ENCODE data around the gene ZBTB12. TPM values are rescaled to one million over a fixed set of nuclear protein-coding genes. Genes with fewer than 3 reads are reported as not detected.

The ZBTB12 gene
- total and polyA plus RNA-seq, 2 of the 13 experiments (the other 11 are each of a cell fraction or from before 2014, with no cell fraction given): 4.8 to 6.0 TPM

GRCh38 chr6:31865205-31866118 is 36.4 kb downstream of the ZBTB12 start (continued):
- TF ChIP-seq GMEB1 (CRISPR knock-in tag; IDR thresholded peaks at IDR 0.05; ENCODE audit: borderline replicate concordance): peak; percentile 61; the same call in 1 of the 2 replicates
- TF ChIP-seq ZNF850 (CRISPR knock-in tag; conservative IDR thresholded peaks at IDR 0.05): no peak
- no peak for TF ChIP-seq U2AF1 (optimal IDR thresholded peaks at IDR 0.05; ENCODE audit: low read depth, low read length)
- TF ChIP-seq THYN1 (CRISPR knock-in tag; IDR thresholded peaks at IDR 0.05; ENCODE audit: borderline replicate concordance, low read depth): no peak
- TF ChIP-seq ERF (CRISPR knock-in tag; IDR thresholded peaks at IDR 0.05): peak; percentile 74
- peak; percentile 77; the same call in 1 of the 2 replicates for TF ChIP-seq ATF2 (CRISPR knock-in tag; IDR thresholded peaks at IDR 0.05)
- TF ChIP-seq ZNF276 (CRISPR knock-in tag; IDR thresholded peaks at IDR 0.05; ENCODE audit: low read depth): no peak
- no peak for TF ChIP-seq SNAI1 (CRISPR knock-in tag; IDR thresholded peaks at IDR 0.05; ENCODE audit: borderline replicate concordance)
- peak; percentile 64; the same call in 1 of the 2 replicates for TF ChIP-seq ZNF383 (CRISPR knock-in tag; IDR thresholded peaks at IDR 0.05; ENCODE audit: borderline replicate concordance)
- no peak; the same call in 1 of the 2 replicates for TF ChIP-seq IRX3 (CRISPR knock-in tag; IDR thresholded peaks at IDR 0.05; ENCODE audit: borderline replicate concordance, low read depth)
- no peak for TF ChIP-seq MYNN (CRISPR knock-in tag; IDR thresholded peaks at IDR 0.05; ENCODE audit: low read depth)
- TF ChIP-seq ZBTB26 (CRISPR knock-in tag; IDR thresholded peaks at IDR 0.05; ENCODE audit: borderline replicate concordance): peak; percentile 91
- TF ChIP-seq ZSCAN5A (CRISPR knock-in tag; IDR thresholded peaks at IDR 0.05; ENCODE audit: borderline replicate concordance): peak; percentile 61
- TF ChIP-seq PAX8 (CRISPR knock-in tag; IDR thresholded peaks at IDR 0.05; ENCODE audit: borderline replicate concordance): no peak; the same call in 1 of the 2 replicates
- TF ChIP-seq MTERF4 (CRISPR knock-in tag; IDR thresholded peaks at IDR 0.05): no peak; the same call in 1 of the 2 replicates
- TF ChIP-seq TSC22D2 (CRISPR knock-in tag; IDR thresholded peaks at IDR 0.05; ENCODE audit: borderline replicate concordance): no peak
- TF ChIP-seq CCDC6 (CRISPR knock-in tag; IDR thresholded peaks at IDR 0.05): no peak
- TF ChIP-seq TAF15 (IDR thresholded peaks at IDR 0.05; ENCODE audit: low read depth, low read length, poor library complexity, severe bottlenecking): no peak

Data from HepG2 (cell line).